Ascending aorta (tissue), 2 donors: ENCODE data around the gene FBXO44. TPM values are rescaled to one million over a fixed set of nuclear protein-coding genes. Genes with fewer than 3 reads are reported as not detected.

Source experiments
- DNase-seq, 2 donors: peaks; one replicate each; pipeline ENCODE4 v3.0.0-alpha.2; 2019; ENCODE audit warnings: low spot score in 2 of 2
- H3K27ac ChIP-seq, 2 donors: fragments of 200-600 bp; sonication (generic); one replicate each; pipeline ENCODE4 v1.5.1; 2016 to 2017; ENCODE audit warnings: mild to moderate bottlenecking in 1 of 2
- H3K27me3 ChIP-seq: fragments of 200-600 bp; sonication (generic); one replicate; pipeline ENCODE4 v1.5.1; 2017
- H3K36me3 ChIP-seq, 2 donors: fragments of 200-600 bp; sonication (generic); one replicate each; pipeline ENCODE4 v1.5.1; 2016
- H3K4me1 ChIP-seq, 2 donors: fragments of 200-600 bp; sonication (generic); one replicate each; pipeline ENCODE4 v1.5.1; 2016 to 2017; ENCODE audit warnings: mild to moderate bottlenecking in 1 of 2
- H3K4me3 ChIP-seq, 2 donors: fragments of 200-600 bp; sonication (generic); one replicate each; pipeline ENCODE4 v1.5.1; 2016 to 2017; ENCODE audit warnings: mild to moderate bottlenecking in 1 of 2
- H3K9me3 ChIP-seq, 2 donors: fragments of 200-600 bp; sonication (generic); one replicate each; pipeline ENCODE4 v1.5.1; 2016
- CTCF ChIP-seq, 3 experiments: fragments of 200-600 bp in 2 of 3; fragments of 450-650 bp in 1 of 3; sonication (generic) in 2 of 3; IDR thresholded peaks; one replicate each; pipeline ENCODE4 v1.5.1; 2016 to 2019; ENCODE audit warnings: antibody characterized with exemption in 3 of 3, mild to moderate bottlenecking in 1 of 3, moderate library complexity in 1 of 3
- intact Hi-C: fragments of 100-400 bp; cut with DNase I; formaldehyde crosslinking; loops from one replicate; pipeline ENCODE4 v1.15.1; 2023
- total RNA-seq: library from RNA; depleted of rRNA; stranded (reverse); fragments of >200 nt; gene quantifications from one replicate; pipeline ENCODE4 v1.1.0, GENCODE V29; 2016

FBXO44 gene
- total RNA-seq, 1 donor from 2014 or later: 62.7 TPM

GRCh38 chr1:11649624-11650330 lies 4.9 kb upstream of the FBXO44 start:
- no peaks in the 10 kb centered on the region for H3K27me3 ChIP-seq
- H3K36me3 ChIP-seq: no peaks in the 10 kb centered on the region
- TF ChIP-seq CTCF (IDR thresholded peaks at IDR 0.05): no peak
- peak overlapping the region in 1 of 2 donors; percentile 47 for H3K4me3 ChIP-seq
- H3K9me3 ChIP-seq: no peaks in the 10 kb centered on the region
- no peak for DNase-seq
- H3K4me1 ChIP-seq: peaks cover 5 to 7% of the 10 kb centered on the region in 2 donors
- intact Hi-C loops: loop anchor here (1.0 to 10.0 kb wide), 3 partner anchors 70 to 255 kb away; partner anchors contain the start of genes CLCN6 and MTHFR
- no peak overlapping the region for H3K27ac ChIP-seq

- no peak overlapping the region for H3K27ac ChIP-seq
- H3K9me3 ChIP-seq: no peaks in the 10 kb centered on the region
- intact Hi-C loops: loop anchor here (1.0 to 10.0 kb wide), 3 partner anchors 69 to 254 kb away; partner anchors contain the start of genes CLCN6 and MTHFR
- no peaks in the 10 kb centered on the region for H3K27me3 ChIP-seq
- peak overlapping the region in 1 of 2 donors; percentile 47 for H3K4me3 ChIP-seq
- peak; percentile 67 to 84 (median 78) for TF ChIP-seq CTCF (IDR thresholded peaks at IDR 0.05)
- no peaks in the 10 kb centered on the region for H3K36me3 ChIP-seq
- peak; percentile 43 to 88 for DNase-seq
- H3K4me1 ChIP-seq: peaks cover 11 to 12% of the 10 kb centered on the region in 2 donors
Observed at GRCh38 chr1:11650331-11650991, 4.2 kb upstream of the FBXO44 start.

GRCh38 chr1:11651017-11651416 lies 3.7 kb upstream of the FBXO44 start:
- Histone ChIP-seq H3K9me3 (no peaks in the 10 kb centered on the region), H3K27ac (no peak overlapping the region), H3K4me1 (peaks cover 13 to 18% of the 10 kb centered on the region in 2 donors), H3K4me3 (peak overlapping the region in 1 of 2 donors; percentile 47), H3K27me3 (no peaks in the 10 kb centered on the region), H3K36me3 (no peaks in the 10 kb centered on the region)
- DNase-seq: no peak
- intact Hi-C loops: loop anchor here (5.0 to 10.0 kb wide), 2 partner anchors 156 to 254 kb away; partner anchors contain the start of genes CLCN6 and MTHFR
- TF ChIP-seq CTCF (IDR thresholded peaks at IDR 0.05): no peak

GRCh38 chr1:11652203-11652780 lies 2.4 kb upstream of the FBXO44 start:
- Histone ChIP-seq H3K4me1 (peaks cover 13 to 18% of the 10 kb centered on the region in 2 donors), H3K36me3 (peaks cover 0 to 3% of the 10 kb centered on the region in 2 donors), H3K27ac (no peak overlapping the region), H3K9me3 (no peaks in the 10 kb centered on the region), H3K4me3 (no peak overlapping the region), H3K27me3 (no peaks in the 10 kb centered on the region)
- intact Hi-C loops: loop anchor here (5.0 to 10.0 kb wide), 2 partner anchors 155 to 253 kb away; partner anchors contain the start of genes CLCN6 and MTHFR
- DNase-seq: no peak
- TF ChIP-seq CTCF (IDR thresholded peaks at IDR 0.05): no peak

- DNase-seq: no peak
- peak overlapping the region in 1 of 2 donors; percentile 41 for H3K27ac ChIP-seq
- H3K4me1 ChIP-seq: peaks cover 13 to 18% of the 10 kb centered on the region in 2 donors
- H3K27me3 ChIP-seq: no peaks in the 10 kb centered on the region
- TF ChIP-seq CTCF (IDR thresholded peaks at IDR 0.05): no peak
- no peaks in the 10 kb centered on the region for H3K9me3 ChIP-seq
- H3K4me3 ChIP-seq: peak overlapping the region in 1 of 2 donors; percentile 86
- H3K36me3 ChIP-seq: peaks cover 0 to 3% of the 10 kb centered on the region in 2 donors
- intact Hi-C loops: loop anchor here (5.0 to 10.0 kb wide), 2 partner anchors 154 to 252 kb away; partner anchors contain the start of genes CLCN6 and MTHFR
Observed at GRCh38 chr1:11653101-11653860, 1.4 kb upstream of the FBXO44 start.
